Natural killer cell (primary cell): Measurements from ENCODE around the gene ADAMTSL5. TPM values are rescaled to one million over a fixed set of nuclear protein-coding genes. Genes with fewer than 3 reads are reported as not detected.

Source experiments
- ATAC-seq, 3 donors: fragments of 150-1000 bp in 2 of 3; fragments of 200-7000 bp in 1 of 3; cut with Tn5 transposase; 1 replicate in 1 of 3; 2 replicates in 2 of 3; pipeline ENCODE4 v1.10.0; 2021; ENCODE audit warnings: mild to moderate bottlenecking in 2 of 3, moderate library complexity in 2 of 3
- DNase-seq, 2 donors: peaks; one replicate each; pipeline versions ENCODE4 v3.0.0 to v3.0.0-alpha.2; 2013 to 2021; ENCODE audit warnings: mixed read lengths in 1 of 2
- H3K27ac ChIP-seq: one replicate; pipeline ENCODE4 v1.5.1; 2013; ENCODE audit warnings: mild to moderate bottlenecking, low read length
- H3K27me3 ChIP-seq: one replicate; pipeline ENCODE4 v1.6.1; 2013; ENCODE audit warnings: low read length; ENCODE audit not compliant: control insufficient read depth, insufficient read depth
- H3K36me3 ChIP-seq: one replicate; pipeline ENCODE4 v1.6.1; 2013; ENCODE audit warnings: low read length; ENCODE audit not compliant: control insufficient read depth, insufficient read depth
- H3K4me1 ChIP-seq: one replicate; pipeline ENCODE4 v1.6.1; 2013; ENCODE audit warnings: low read length; ENCODE audit not compliant: control insufficient read depth, insufficient read depth
- H3K4me3 ChIP-seq: one replicate; pipeline ENCODE4 v1.5.1; 2013; ENCODE audit warnings: low read length
- H3K9me3 ChIP-seq: one replicate; pipeline ENCODE4 v1.6.1; 2013; ENCODE audit warnings: low read length; ENCODE audit not compliant: control insufficient read depth, insufficient read depth
- H3K27ac Mint-ChIP-seq, 2 donors: one replicate each; pipeline ENCODE4 v1.8.0; 2022; ENCODE audit warnings: mild to moderate bottlenecking in 2 of 2, mixed read lengths in 2 of 2, moderate library complexity in 1 of 2
- H3K27me3 Mint-ChIP-seq, 2 donors: one replicate each; pipeline ENCODE4 v1.8.0; 2022; ENCODE audit warnings: low read depth in 2 of 2, mixed read lengths in 2 of 2
- H3K36me3 Mint-ChIP-seq: one replicate; pipeline ENCODE4 v1.8.0; 2022; ENCODE audit warnings: mixed read lengths
- H3K4me1 Mint-ChIP-seq, 2 donors: one replicate each; pipeline ENCODE4 v1.8.0; 2022; ENCODE audit warnings: mixed read lengths in 2 of 2
- H3K4me3 Mint-ChIP-seq: one replicate; pipeline ENCODE4 v1.8.0; 2022; ENCODE audit warnings: mild to moderate bottlenecking, moderate library complexity, mixed read lengths
- H3K9me3 Mint-ChIP-seq, 2 donors: one replicate each; pipeline ENCODE4 v1.8.0; 2022; ENCODE audit warnings: mixed read lengths in 2 of 2
- WGBS: methylation state at CpG from one replicate; pipeline ENCODE4 v1.1.7; 2013; ENCODE audit warnings: missing lambda C conversion rate; ENCODE audit not compliant: insufficient coverage; 5-methylcytosine and 5-hydroxymethylcytosine counted together
- intact Hi-C: fragments of 100-400 bp; cut with micrococcal nuclease; formaldehyde crosslinking; loops from one replicate; pipeline ENCODE4 v1.14.2; 2022
- total RNA-seq, 4 donors: library from RNA; stranded (reverse); fragments of 120-200 nt in 1 of 4; gene quantifications; one replicate each; pipeline versions ENCODE4 v1.2.3 to v1.2.4, GENCODE V29; 2013 to 2022
- TF ChIP-seq, protein P1 (sequence below): fragments of 200-600 bp; IDR thresholded peaks from one replicate; pipeline ENCODE4 v1.8.0; 2022; ENCODE audit warnings: antibody characterized with exemption

The ADAMTSL5 gene
- total RNA-seq, result 1 to 10 TPM in 2 of 3 donors, under 1 TPM in 1; 0.70 to 2.5 (median 1.0) TPM
- 0.29 TPM for total RNA-seq (2013)

DNA sequence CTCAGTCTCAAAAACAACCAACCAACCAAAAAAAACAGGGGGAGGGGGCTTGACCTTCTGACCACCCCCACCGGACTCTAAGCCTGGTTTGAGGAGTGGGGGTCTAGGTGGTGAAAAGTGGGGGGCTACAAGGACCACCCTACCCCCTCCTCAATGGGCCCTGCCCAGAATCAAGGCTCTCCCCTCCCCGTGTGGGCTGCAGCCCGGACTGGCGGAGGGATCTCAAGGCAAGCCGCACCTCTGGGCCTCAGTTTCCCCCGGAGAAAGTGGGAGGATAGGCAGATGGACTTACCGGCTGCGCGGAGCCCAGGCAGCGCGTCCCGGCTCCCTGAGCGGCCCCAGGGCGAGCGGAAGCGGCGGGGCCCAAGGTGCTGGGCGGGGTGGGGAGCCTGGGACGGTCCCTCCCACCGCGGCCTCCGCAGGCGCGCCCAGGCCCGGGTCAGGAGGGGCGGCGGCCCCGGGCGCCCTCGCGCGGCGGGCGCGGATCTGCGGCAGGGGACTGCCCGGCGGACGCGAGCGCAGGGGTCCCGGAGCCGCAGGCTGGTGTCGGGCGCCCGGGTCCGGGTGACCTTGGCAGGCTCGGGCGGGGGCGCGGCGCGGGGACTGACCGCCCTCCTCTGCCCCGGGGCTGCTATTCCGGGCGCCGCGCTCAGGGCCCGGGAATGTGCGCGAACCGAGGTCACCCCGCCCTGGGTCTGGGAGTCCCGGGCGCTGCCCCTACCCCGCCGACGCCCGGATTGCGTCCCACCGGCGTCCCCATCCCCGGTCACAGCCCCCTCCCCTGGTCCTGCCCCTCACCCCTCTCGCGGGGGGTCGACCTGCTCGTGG lies at the start of gene ADAMTSL5:
Gene ADAMTSL5, minus strand, starts transcription at position 349 of the 828 bp plus-strand sequence. CDS start 2,076 bp downstream, outside the sequence.
- H3K36me3 ChIP-seq, result no peaks in the 10 kb centered on the region

GRCh38 chr19:1561236-1561842 lies 48.5 kb upstream of the ADAMTSL5 start:
- no peaks in the 10 kb centered on the region for H3K36me3 ChIP-seq
- no peak overlapping the region for H3K4me3 Mint-ChIP-seq
- 94% methylated on average over 17 of the region's 17 CpGs for WGBS
- no peaks in the 10 kb centered on the region for H3K9me3 ChIP-seq
- no peak for ATAC-seq
- H3K36me3 Mint-ChIP-seq, result no peaks in the 10 kb centered on the region
- H3K4me1 ChIP-seq, result no peaks in the 10 kb centered on the region
- DNase-seq, result no peak
- peaks cover 0 to 10% of the 10 kb centered on the region in 2 donors for H3K4me1 Mint-ChIP-seq
- no peak overlapping the region for H3K27ac Mint-ChIP-seq
- no peak overlapping the region for H3K4me3 ChIP-seq
- no peaks in the 10 kb centered on the region for H3K27me3 ChIP-seq
- TF ChIP-seq, protein P1, sequence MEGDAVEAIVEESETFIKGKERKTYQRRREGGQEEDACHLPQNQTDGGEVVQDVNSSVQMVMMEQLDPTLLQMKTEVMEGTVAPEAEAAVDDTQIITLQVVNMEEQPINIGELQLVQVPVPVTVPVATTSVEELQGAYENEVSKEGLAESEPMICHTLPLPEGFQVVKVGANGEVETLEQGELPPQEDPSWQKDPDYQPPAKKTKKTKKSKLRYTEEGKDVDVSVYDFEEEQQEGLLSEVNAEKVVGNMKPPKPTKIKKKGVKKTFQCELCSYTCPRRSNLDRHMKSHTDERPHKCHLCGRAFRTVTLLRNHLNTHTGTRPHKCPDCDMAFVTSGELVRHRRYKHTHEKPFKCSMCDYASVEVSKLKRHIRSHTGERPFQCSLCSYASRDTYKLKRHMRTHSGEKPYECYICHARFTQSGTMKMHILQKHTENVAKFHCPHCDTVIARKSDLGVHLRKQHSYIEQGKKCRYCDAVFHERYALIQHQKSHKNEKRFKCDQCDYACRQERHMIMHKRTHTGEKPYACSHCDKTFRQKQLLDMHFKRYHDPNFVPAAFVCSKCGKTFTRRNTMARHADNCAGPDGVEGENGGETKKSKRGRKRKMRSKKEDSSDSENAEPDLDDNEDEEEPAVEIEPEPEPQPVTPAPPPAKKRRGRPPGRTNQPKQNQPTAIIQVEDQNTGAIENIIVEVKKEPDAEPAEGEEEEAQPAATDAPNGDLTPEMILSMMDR, result no peak
- intact Hi-C loops, result no loop called here
- H3K27me3 Mint-ChIP-seq, result no peaks in the 10 kb centered on the region
- no peak overlapping the region for H3K27ac ChIP-seq
- H3K9me3 Mint-ChIP-seq, result no peaks in the 10 kb centered on the region

More for the DNA sequence above, at the start of gene ADAMTSL5:
- Mint-ChIP-seq H3K36me3 (no peaks in the 10 kb centered on the region), H3K4me1 (peaks cover under 1 to 13% of the 10 kb centered on the region in 2 donors), H3K9me3 (no peaks in the 10 kb centered on the region), H3K27me3 (peaks cover 6 to 18% of the 10 kb centered on the region in 2 donors), H3K27ac (no peak within 1 kb of the TSS), H3K4me3 (peak within 1 kb of the TSS; percentile 64)
- TF ChIP-seq, protein P1, result no peak
- Histone ChIP-seq H3K9me3 (peaks cover 3% of the 10 kb centered on the region), H3K4me3 (peak within 1 kb of the TSS; percentile 17), H3K27me3 (peaks cover 12% of the 10 kb centered on the region), H3K4me1 (peaks cover 24% of the 10 kb centered on the region), H3K27ac (no peak within 1 kb of the TSS)
- ATAC-seq (peak; percentile 47 to 61 (median 52)), DNase-seq (peak in 1 of 2 donors; percentile 80)
- intact Hi-C loops, result no loop called here
- WGBS, result 3% methylated on average over 77 of the region's 78 CpGs

- no peaks in the 10 kb centered on the region for H3K36me3 Mint-ChIP-seq
- Histone ChIP-seq H3K4me1 (no peaks in the 10 kb centered on the region), H3K36me3 (no peaks in the 10 kb centered on the region), H3K4me3 (no peak overlapping the region), H3K27me3 (no peaks in the 10 kb centered on the region), H3K27ac (no peak overlapping the region), H3K9me3 (no peaks in the 10 kb centered on the region)
- WGBS, result 41% methylated on average over 25 of the region's 25 CpGs
- intact Hi-C loops, result no loop called here
- peak overlapping the region; percentile 31 for H3K4me3 Mint-ChIP-seq
- ATAC-seq, result peak; percentile 49 to 68 (median 63)
- H3K9me3 Mint-ChIP-seq, result no peaks in the 10 kb centered on the region
- no peaks in the 10 kb centered on the region for H3K27me3 Mint-ChIP-seq
- no peak for DNase-seq
- TF ChIP-seq, protein P1, result no peak
- H3K27ac Mint-ChIP-seq, result peak overlapping the region in 1 of 2 donors; percentile 57
- peaks cover 0 to 10% of the 10 kb centered on the region in 2 donors for H3K4me1 Mint-ChIP-seq
These were observed 47.6 kb upstream of the ADAMTSL5 start for GRCh38 chr19:1560286-1560882.
